D721Med (cell line): ENCODE measurements around the gene TRAF4.
A peak's percentile ranks its signal among the peaks of the same experiment; 100 is the strongest.

Experiments
- DNase-seq: peaks from one replicate; pipeline ENCODE4 v3.0.0; 2011; ENCODE audit warnings: low spot score; ENCODE audit not compliant: insufficient read length
- FAIRE-seq: peaks from 2 replicates; lab custom pipeline; 2011; peaks lifted over from hg19 to GRCh38; lab: Jason Lieb, UNC
- CTCF ChIP-seq: IDR thresholded peaks from 2 replicates; pipeline ENCODE4 v1.5.1; 2012; ENCODE audit warnings: mild to moderate bottlenecking, control low read depth; ENCODE audit not compliant: insufficient read depth; ENCODE audit errors: missing control alignments

The TRAF4 gene

GRCh38 chr17:28744104-28744971 is 527 bp downstream of the TRAF4 start:
- TF ChIP-seq CTCF: no peak
- DNase-seq (peak; percentile 54), FAIRE-seq (no peak)

- TF ChIP-seq CTCF: no peak
- FAIRE-seq: no peak
- DNase-seq: no peak
Observed at GRCh38 chr17:28744972-28745785, 1.4 kb downstream of the TRAF4 start.

GRCh38 chr17:28745786-28746411 is 2.1 kb downstream of the TRAF4 start:
- DNase-seq (no peak), FAIRE-seq (no peak)
- TF ChIP-seq CTCF: no peak

- FAIRE-seq (no peak), DNase-seq (no peak)
- TF ChIP-seq CTCF: no peak
Observed at GRCh38 chr17:28746611-28747050, 2.8 kb downstream of the TRAF4 start.

- no peak for DNase-seq
- TF ChIP-seq CTCF: no peak
- FAIRE-seq: no peak
Observed at GRCh38 chr17:28747051-28747691, 3.4 kb downstream of the TRAF4 start.

- no peak for TF ChIP-seq CTCF
- DNase-seq (no peak), FAIRE-seq (no peak)
Observed at GRCh38 chr17:28747801-28748750, 4.3 kb downstream of the TRAF4 start.
